COR-L47 (cell line): ENCODE measurements around the gene LRIT1.

ENCODE experiments used
- DNase-seq: peaks from one replicate; lab custom pipeline; 2025; lab: John Stamatoyannopoulos, UW

LRIT1 gene

DNA sequence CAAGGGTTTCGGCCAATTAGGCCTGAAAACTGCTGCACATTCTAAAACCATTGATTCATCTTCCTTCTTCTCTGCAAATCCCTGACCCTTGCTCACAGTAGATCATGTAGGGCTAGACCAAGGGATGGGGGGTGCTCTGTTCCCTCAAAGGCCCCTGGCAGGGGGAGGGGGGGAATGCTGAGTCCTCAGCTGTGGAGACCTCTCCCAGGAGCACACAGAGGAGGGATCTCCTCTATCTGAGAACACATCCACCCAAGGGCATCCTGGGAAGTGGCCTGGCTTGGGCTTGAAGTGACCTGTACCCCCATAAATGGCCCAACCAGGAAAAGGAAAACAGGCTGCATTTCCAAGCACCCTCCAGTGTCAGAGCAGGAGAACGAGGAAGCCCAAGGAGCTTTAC lies 48.0 kb downstream of the LRIT1 start:
- DNase-seq: no peak

DNA sequence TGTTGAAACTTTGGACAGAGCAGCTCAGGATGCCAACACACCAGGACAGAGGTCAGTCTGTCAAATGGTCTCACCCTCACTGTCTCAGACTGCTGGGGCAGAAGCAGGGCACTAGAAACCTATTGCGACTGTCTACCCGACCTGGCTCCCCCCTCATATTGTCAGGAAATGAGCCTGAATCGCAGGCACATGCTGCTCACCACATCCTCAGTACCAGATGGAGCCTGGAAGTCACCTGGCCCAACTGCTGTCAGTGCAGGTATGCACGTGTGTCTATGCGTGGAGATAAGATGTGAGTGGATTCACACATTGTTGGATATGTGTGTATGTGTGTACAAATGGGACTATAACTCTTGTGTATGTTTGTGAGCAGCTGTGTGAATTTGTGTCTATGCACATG lies 50.2 kb downstream of the LRIT1 start:
- no peak for DNase-seq

DNA sequence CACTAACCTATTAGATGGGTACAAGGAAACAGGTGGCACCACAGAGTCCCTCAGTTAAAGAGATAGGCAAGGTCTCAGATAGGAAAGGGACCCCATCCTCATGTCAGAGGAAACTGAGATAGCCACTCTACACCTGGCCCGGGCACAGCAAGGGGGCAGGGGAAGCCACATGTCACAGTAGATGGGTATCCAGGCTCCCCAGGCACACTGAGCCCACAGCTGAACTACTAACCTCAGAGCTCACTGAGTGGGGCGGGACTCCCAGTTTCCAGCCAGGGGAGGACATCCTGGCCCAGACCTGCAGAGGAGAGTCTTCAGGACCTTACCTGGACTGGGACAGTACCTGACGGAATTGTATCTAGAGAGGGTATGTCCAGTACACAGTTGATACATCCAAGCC lies 50.7 kb downstream of the LRIT1 start:
- DNase-seq: no peak

DNA sequence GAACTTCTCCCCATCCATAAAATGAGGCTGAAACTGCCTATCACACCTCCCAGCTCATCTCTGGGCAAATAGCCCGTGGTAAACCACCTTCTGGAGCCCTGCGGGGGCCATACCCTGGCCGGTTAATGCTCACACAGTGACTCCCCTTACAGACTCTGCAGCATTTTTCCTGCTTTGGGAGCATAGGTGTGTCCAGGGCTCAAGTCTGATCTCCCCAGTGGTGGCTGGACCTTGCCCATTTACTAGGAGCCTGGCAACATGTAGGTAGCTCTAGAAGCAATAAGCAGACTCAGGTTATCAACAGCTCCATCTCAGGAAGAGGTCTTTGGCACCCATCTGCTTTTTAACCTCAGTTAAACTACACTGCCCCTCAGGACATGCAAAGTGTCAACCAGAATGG lies 52.5 kb downstream of the LRIT1 start:
- no peak for DNase-seq

DNA sequence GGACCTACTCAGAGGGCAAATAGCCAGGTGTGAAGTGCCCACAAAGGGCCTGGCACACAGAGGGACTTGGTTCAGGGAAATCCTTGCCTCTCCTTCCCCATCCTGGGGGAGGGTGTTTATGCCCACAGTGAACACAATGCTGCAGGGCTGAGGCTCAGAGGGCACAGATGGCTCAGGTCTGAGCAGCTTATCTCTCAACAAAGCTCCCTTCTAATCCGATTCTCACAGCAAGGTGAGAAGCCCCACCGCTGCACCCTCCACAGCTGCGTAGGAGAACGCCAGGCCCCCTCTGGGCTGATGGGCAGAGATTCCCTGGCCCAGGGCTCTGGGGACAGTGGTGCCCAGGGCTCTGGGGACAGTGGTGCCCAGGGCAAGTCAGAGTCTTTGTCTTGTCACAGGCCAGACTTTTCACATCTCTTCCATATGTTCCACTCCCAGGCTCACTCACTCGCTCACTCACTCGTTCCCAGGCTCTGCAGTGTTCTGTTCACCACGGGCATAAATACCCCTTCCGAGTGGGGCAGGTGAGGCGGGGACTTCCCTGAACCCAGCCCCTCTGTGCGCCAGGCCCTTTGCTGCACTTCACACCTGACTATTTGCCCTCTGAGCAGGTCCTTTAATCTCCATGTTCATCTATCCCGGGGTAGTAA lies 55.7 kb downstream of the LRIT1 start:
- DNase-seq: no peak

DNA sequence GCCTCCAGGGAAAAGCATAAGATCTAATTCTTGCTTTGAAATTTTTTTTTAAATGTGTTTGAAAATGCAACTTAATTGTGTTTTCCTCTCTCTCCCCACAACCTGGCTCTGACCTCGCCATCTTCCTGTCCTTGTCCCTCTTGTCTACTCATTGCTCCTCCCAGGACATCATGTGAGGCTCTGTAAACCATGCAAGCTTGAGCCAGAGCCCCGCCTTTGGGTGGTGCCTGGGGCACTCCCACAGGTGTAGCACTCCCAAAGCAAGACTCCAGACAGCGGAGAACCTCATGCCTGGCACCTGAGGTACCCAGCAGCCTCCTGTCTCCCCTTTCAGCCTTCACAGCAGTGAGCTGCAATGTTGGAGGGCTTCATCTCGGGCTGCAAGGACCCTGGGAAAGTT lies 56.8 kb downstream of the LRIT1 start:
- DNase-seq: no peak

DNA sequence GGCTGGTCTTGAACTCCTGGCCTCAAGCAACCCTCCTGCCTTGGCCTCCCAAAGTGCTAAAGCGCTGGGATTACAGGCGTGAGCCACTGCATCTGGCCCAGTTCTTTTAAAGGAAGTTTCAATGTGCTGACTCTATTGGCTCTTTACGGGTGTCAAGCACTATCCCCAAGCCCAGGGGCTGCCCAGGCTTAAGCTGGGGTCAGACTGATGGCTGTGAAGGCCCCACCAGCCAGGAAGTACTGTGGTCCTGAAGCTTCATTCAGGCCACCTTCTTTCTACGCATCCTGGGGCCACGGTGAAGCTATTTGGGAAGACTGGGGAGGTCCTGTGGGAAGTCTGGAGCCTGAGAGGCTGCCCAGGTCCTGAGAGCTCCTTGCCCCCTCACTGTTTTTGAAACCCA lies 59.7 kb downstream of the LRIT1 start:
- no peak for DNase-seq
